ENCODE data around the gene PEPD. TPM values are rescaled to one million over a fixed set of nuclear protein-coding genes. Genes with fewer than 3 reads are reported as not detected.

PEPD gene
- total RNA-seq, 4 donors from 2014 or later = 92.6 to 323 (median 218) TPM

DNA sequence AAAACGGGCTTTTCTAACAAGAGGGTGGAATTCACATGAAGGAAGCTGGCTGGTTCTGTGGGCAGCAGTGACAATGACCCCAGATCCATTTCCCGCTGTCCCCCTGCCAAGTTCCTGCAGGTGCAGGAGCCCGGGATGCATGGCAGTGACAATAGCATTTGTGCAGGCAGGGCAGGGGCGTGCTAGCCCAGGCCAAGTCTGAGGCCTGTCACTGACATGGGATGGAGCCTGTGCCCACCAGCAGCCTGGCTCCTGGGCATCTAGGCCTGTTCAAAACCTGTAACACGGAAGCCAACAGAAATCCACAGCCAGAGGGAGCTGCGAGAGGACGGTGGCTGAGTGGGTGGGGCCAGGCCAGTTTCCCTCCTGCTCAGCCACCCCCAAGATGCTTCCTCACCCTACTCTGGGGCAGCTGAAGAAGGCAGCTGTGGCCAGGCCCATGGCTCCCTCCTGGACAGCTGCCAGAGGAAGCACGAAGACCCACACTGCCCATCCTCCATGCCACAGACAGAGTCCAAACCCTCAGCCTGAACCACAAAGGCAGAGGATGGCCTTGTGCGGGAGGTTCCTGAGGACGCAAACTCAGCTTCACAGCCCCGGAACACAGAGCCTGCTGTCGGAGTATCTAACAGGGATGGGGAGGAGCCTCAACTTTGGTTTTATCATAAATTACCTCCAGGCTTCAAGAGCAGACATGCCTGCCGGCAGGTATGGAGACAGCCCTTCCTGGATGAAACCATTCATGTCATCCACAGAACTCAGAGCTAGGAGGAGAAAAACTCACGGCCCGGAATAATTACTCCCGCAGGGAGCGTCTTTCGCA is 74.0 kb downstream of the PEPD start:
- Histone ChIP-seq H3K27ac (no peak overlapping the region), H3K27me3 (no peaks in the 10 kb centered on the region), H3K4me1 (no peaks in the 10 kb centered on the region), H3K4me3 (no peak overlapping the region), H3K36me3 (no peaks in the 10 kb centered on the region), H3K9me3 (no peaks in the 10 kb centered on the region)
- intact Hi-C loops (cut with DNase I; ENCODE audit: low total_unique reads) (no loop called here), in situ Hi-C loops (cut with MboI; ENCODE audit: low pct_ligation_motif_present in 1 of 4, low pct_unique_long_range_greater_than_20kb in 1 of 4, low sequenced_read_pairs in 3 of 4) (loop anchor here in 2 of 4 donors (25.0 kb wide), 3 partner anchors 315 to 665 kb away; no protein-coding TSS in a partner anchor)
- WGBS, 2 donors (ENCODE audit: low coverage in 1 of 2) = 81 to 87% methylated on average over 4 to 17 of the region's 18 CpGs
- TF ChIP-seq POLR2AphosphoS5 (IDR thresholded peaks at IDR 0.05) = no peak
- TF ChIP-seq, protein P1, sequence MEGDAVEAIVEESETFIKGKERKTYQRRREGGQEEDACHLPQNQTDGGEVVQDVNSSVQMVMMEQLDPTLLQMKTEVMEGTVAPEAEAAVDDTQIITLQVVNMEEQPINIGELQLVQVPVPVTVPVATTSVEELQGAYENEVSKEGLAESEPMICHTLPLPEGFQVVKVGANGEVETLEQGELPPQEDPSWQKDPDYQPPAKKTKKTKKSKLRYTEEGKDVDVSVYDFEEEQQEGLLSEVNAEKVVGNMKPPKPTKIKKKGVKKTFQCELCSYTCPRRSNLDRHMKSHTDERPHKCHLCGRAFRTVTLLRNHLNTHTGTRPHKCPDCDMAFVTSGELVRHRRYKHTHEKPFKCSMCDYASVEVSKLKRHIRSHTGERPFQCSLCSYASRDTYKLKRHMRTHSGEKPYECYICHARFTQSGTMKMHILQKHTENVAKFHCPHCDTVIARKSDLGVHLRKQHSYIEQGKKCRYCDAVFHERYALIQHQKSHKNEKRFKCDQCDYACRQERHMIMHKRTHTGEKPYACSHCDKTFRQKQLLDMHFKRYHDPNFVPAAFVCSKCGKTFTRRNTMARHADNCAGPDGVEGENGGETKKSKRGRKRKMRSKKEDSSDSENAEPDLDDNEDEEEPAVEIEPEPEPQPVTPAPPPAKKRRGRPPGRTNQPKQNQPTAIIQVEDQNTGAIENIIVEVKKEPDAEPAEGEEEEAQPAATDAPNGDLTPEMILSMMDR (IDR thresholded peaks at IDR 0.05) = no peak
- TF ChIP-seq EP300 (IDR thresholded peaks at IDR 0.05; ENCODE audit: low read depth) = no peak
- DNase-seq = no peak

DNA sequence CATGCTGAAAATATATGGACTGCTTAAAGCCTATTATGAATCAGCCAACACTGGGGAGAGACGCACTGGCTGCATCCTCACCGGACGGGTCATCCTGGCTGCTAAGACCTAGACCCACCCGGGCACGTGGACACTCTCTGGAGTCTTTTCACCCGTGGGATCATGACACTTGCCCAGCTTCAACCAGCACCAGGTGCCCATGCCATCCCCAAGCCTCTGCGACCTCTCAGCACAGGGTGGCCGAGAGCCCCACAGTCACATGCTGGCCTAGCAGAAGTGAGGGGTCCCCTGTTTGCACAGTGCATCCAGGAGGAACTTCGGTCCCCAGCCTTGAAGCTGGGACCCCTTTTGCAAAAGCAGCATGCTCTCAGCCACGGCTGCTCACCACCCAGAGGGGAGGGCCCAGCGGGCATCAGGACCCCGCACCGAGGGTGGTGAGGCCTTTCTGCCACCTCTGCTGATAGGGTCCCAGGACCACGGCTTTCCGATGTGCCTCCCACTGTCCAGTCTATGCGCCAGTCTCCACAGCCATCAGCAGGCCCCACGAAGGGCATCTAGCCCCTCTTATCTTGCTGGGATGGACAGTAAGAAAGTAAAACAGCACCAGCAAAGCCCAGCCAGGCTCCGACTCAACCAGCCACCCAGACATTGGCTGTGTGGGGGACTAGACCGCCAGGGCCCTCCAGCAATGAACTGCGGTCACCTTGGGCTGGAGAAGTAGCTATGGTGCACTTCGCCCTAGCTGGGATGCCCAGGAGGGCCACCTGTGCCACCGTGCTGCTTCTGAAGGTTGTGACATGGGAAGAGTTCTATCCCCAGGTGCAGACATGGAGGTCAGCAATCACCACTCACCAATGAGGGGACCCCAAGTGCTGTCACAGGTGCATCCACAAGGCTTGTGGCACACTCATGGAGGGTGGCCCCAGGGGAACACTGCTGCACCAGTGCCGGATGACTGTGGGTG is 75.0 kb downstream of the PEPD start:
- no peak overlapping the region for H3K4me3 ChIP-seq
- in situ Hi-C loops (cut with MboI; ENCODE audit: low pct_ligation_motif_present in 1 of 4, low pct_unique_long_range_greater_than_20kb in 1 of 4, low sequenced_read_pairs in 3 of 4) = loop anchor here in 2 of 4 donors (25.0 kb wide), 3 partner anchors 316 to 666 kb away; no protein-coding TSS in a partner anchor

DNA sequence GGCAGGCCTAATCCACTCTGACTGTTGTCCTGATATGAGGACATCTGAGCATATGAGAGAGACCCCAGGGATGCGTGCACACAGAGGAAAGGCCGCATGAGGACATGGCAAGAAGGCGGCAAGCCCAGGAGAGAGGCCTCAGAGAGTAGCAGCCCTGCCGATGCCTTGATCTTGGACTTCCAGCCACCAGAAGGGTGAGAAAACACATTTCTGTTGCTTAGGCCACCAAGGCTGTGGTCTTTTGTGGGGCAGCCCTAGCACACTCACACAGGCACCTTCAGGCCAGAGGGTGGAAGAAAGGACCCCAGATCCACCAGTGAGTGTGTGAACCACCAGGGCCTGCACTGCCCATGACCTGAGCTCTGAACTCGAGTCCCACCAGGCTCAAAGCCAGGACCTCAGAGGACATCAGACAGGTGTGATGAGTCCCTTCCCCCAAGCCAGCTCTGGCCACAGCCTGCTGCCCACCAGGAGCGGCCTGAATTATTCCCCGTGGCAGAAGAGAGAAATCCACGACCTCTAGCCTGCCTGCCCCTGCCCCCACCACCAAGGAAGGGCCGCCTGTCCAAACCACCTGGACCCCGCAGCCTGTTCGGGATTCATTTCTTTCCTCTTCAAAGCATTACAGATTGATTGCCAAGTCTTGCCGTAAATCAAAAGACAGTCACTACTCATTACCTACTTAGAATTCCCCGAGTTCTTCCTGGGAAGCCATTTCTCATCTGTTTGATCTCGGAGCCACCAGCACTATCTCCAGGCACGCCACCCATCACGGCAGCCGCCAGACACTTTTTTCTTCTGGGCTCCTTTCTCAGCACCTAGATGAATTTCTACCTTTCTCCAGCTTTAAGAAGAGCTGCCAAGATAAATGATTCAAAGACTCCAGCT is 75.9 kb downstream of the PEPD start:
- WGBS, 2 donors (ENCODE audit: low coverage in 1 of 2) = 91 to 95% methylated on average over 6 to 17 of the region's 17 CpGs
- Histone ChIP-seq H3K36me3 (no peaks in the 10 kb centered on the region), H3K4me1 (no peaks in the 10 kb centered on the region), H3K27me3 (no peaks in the 10 kb centered on the region), H3K4me3 (no peak overlapping the region), H3K9me3 (no peaks in the 10 kb centered on the region), H3K27ac (no peak overlapping the region)
- in situ Hi-C loops (cut with MboI; ENCODE audit: low pct_ligation_motif_present in 1 of 4, low pct_unique_long_range_greater_than_20kb in 1 of 4, low sequenced_read_pairs in 3 of 4) (loop anchor here in 2 of 4 donors (25.0 kb wide), 3 partner anchors 317 to 667 kb away; no protein-coding TSS in a partner anchor), intact Hi-C loops (cut with DNase I; ENCODE audit: low total_unique reads) (no loop called here)
- DNase-seq = no peak
- TF ChIP-seq POLR2A (IDR thresholded peaks at IDR 0.05) (no peak), POLR2AphosphoS5 (IDR thresholded peaks at IDR 0.05) (no peak), EP300 (IDR thresholded peaks at IDR 0.05; ENCODE audit: low read depth) (no peak)
- TF ChIP-seq, protein P1 (IDR thresholded peaks at IDR 0.05) = no peak

More for the DNA sequence above, 75.0 kb downstream of the PEPD start:
- no peak for DNase-seq
- 90 to 96% methylated on average over 5 to 21 of the region's 23 CpGs for WGBS, 2 donors (ENCODE audit: low coverage in 1 of 2)
- TF ChIP-seq, protein P1 (IDR thresholded peaks at IDR 0.05) = no peak
- TF ChIP-seq POLR2A (IDR thresholded peaks at IDR 0.05) = no peak
- TF ChIP-seq EP300 (IDR thresholded peaks at IDR 0.05; ENCODE audit: low read depth) = no peak
- TF ChIP-seq POLR2AphosphoS5 (IDR thresholded peaks at IDR 0.05) = no peak
- no peaks in the 10 kb centered on the region for H3K9me3 ChIP-seq
- no peaks in the 10 kb centered on the region for H3K36me3 ChIP-seq
- intact Hi-C loops (cut with DNase I; ENCODE audit: low total_unique reads) = no loop called here
- H3K27me3 ChIP-seq = no peaks in the 10 kb centered on the region
- no peaks in the 10 kb centered on the region for H3K4me1 ChIP-seq
- no peak overlapping the region for H3K27ac ChIP-seq

All from transverse colon (tissue), 4 donors.